ENCODE measurements around the gene KIF16B.

- no peak for TF ChIP-seq CTCF (IDR thresholded peaks at IDR 0.05)
- TF ChIP-seq POLR2AphosphoS5 (IDR thresholded peaks at IDR 0.05; ENCODE audit: low read depth, low read length): no peak
- TF ChIP-seq TCF7L2 (IDR thresholded peaks at IDR 0.05; ENCODE audit: low read depth, low read length): no peak
- no peak for TF ChIP-seq REST (IDR thresholded peaks at IDR 0.05; ENCODE audit: insufficient read depth in 1 of 2, low read depth in 2 of 2, low read length in 1 of 2)
- no peak for TF ChIP-seq SIN3A (IDR thresholded peaks at IDR 0.05; ENCODE audit: borderline replicate concordance, insufficient read depth, low read depth, low read length)
Observed at GRCh38 chr20:16451982-16452381, 121.3 kb downstream of the KIF16B start.
